CD4-positive, alpha-beta T cell (primary cell): ENCODE data around the gene CMSS1. TPM values are rescaled to one million over a fixed set of nuclear protein-coding genes. Genes with fewer than 3 reads are reported as not detected.

ENCODE experiments used
- ATAC-seq: fragments of 200-7000 bp; cut with Tn5 transposase; one replicate; pipeline ENCODE4 v1.10.0; 2022; ENCODE audit warnings: mild to moderate bottlenecking; ENCODE audit not compliant: poor library complexity
- CTCF ChIA-PET: fragments of 350-600 bp; sonication (Branson Sonifier 250); formaldehyde crosslinking; loops from one replicate; lab custom pipeline; 2021; ENCODE audit warnings: antibody characterized with exemption, inconsistent platforms; lab: Charles Lee
- POLR2A ChIA-PET: fragments of 350-600 bp; sonication (Branson Sonifier 250); formaldehyde crosslinking; loops from one replicate; lab custom pipeline; 2021; ENCODE audit warnings: antibody characterized with exemption, inconsistent platforms; lab: Charles Lee
- DNase-seq, 14 experiments: peaks; one replicate each; pipeline ENCODE4 v3.0.0-alpha.2; 2013 to 2020; ENCODE audit warnings: mixed read lengths in 2 of 14
- H3K27ac ChIP-seq, 2 donors: one replicate each; pipeline versions ENCODE4 v1.5.1 to v1.7.0; 2013; ENCODE audit warnings: low read length in 2 of 2, low read depth in 1 of 2, mild to moderate bottlenecking in 1 of 2
- H3K27me3 ChIP-seq, 2 experiments: 1 replicate in 1 of 2; 2 replicates in 1 of 2; pipeline versions ENCODE4 v1.6.1 to v1.7.0; 2013; ENCODE audit warnings: low read length in 2 of 2, control low read depth in 1 of 2, mild to moderate bottlenecking in 1 of 2, moderate library complexity in 1 of 2; ENCODE audit not compliant: insufficient read depth in 2 of 2, control insufficient read depth in 1 of 2
- H3K36me3 ChIP-seq: one replicate; pipeline ENCODE4 v1.6.1; 2013; ENCODE audit warnings: low read length, control low read depth; ENCODE audit not compliant: insufficient read depth
- H3K4me1 ChIP-seq: one replicate; pipeline ENCODE4 v1.6.1; 2013; ENCODE audit warnings: low read length, control low read depth; ENCODE audit not compliant: insufficient read depth
- H3K4me3 ChIP-seq: one replicate; pipeline ENCODE4 v1.5.1; 2013; ENCODE audit warnings: mild to moderate bottlenecking, low read length, moderate library complexity
- H3K9me3 ChIP-seq, 2 experiments: 1 replicate in 1 of 2; 2 replicates in 1 of 2; pipeline versions ENCODE4 v1.6.1 to v1.7.0; 2013; ENCODE audit warnings: low read length in 2 of 2, mild to moderate bottlenecking in 2 of 2, control low read depth in 1 of 2, moderate library complexity in 1 of 2; ENCODE audit not compliant: control insufficient read depth in 1 of 2, insufficient read depth in 1 of 2
- H3K27ac Mint-ChIP-seq: one replicate; pipeline ENCODE4 v1.8.0; 2020; ENCODE audit warnings: mixed read lengths
- H3K27me3 Mint-ChIP-seq: one replicate; pipeline ENCODE4 v1.8.0; 2021; ENCODE audit warnings: mixed read lengths
- H3K36me3 Mint-ChIP-seq: one replicate; pipeline ENCODE4 v1.8.0; 2021; ENCODE audit warnings: low read depth, mixed read lengths
- H3K4me1 Mint-ChIP-seq: one replicate; pipeline ENCODE4 v1.8.0; 2021; ENCODE audit warnings: low read depth, mixed read lengths
- H3K4me3 Mint-ChIP-seq: one replicate; pipeline ENCODE4 v1.8.0; 2020; ENCODE audit warnings: mild to moderate bottlenecking, mixed read lengths
- H3K9me3 Mint-ChIP-seq: one replicate; pipeline ENCODE4 v1.8.0; 2020; ENCODE audit warnings: mixed read lengths
- intact Hi-C, 2 experiments: fragments of 100-400 bp; cut with DNase I in 1 of 2; cut with micrococcal nuclease in 1 of 2; formaldehyde crosslinking; loops; one replicate each; pipeline versions ENCODE4 v1.15.1 to v1.9.0; 2023 to 2025; cut with DNase I, micrococcal nuclease
- total RNA-seq, 174 experiments: library from RNA in 2 of 174; stranded (reverse) in 2 of 174; gene quantifications; one replicate each; pipeline ENCODE4 v1.2.3 and lab custom pipeline; 2021 to 2026
- TF ChIP-seq, protein P1 (sequence below): fragments of 200-600 bp; IDR thresholded peaks from one replicate; pipeline ENCODE4 v1.8.0; 2022; ENCODE audit warnings: antibody characterized with exemption, mild to moderate bottlenecking

CMSS1 gene
- total RNA-seq, 2 experiments from 2014 or later = 12.2 TPM

DNA sequence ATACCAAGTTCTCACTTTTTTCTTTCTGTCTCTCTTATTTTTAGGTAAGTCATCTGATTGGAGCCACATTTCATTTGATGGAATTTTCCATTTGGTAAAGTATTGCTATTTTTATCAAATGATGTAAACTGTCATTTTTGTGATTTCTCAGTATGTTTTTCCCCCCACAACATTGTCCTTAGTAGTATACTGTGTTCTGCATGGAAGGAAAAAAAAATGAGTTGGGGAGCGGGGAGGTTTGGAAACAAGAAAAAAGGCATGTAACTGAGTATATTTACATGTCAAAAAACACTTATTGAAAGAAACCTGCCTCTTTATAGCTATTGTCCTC, 192.4 kb downstream of the CMSS1 start:
- Mint-ChIP-seq H3K36me3 (peaks cover 25% of the 10 kb centered on the region), H3K4me3 (no peak overlapping the region), H3K27ac (no peak overlapping the region), H3K27me3 (no peaks in the 10 kb centered on the region), H3K4me1 (no peaks in the 10 kb centered on the region), H3K9me3 (peaks cover 2% of the 10 kb centered on the region)
- ChIA-PET POLR2A (no interaction called here), CTCF (no interaction called here)
- Histone ChIP-seq H3K9me3 (no peaks in the 10 kb centered on the region), H3K4me1 (no peaks in the 10 kb centered on the region), H3K27me3 (no peaks in the 10 kb centered on the region), H3K36me3 (no peaks in the 10 kb centered on the region), H3K27ac (no peak overlapping the region), H3K4me3 (no peak overlapping the region)
- ATAC-seq = no peak
- intact Hi-C loops = no loop called here
- no peak for DNase-seq
- TF ChIP-seq, protein P1, sequence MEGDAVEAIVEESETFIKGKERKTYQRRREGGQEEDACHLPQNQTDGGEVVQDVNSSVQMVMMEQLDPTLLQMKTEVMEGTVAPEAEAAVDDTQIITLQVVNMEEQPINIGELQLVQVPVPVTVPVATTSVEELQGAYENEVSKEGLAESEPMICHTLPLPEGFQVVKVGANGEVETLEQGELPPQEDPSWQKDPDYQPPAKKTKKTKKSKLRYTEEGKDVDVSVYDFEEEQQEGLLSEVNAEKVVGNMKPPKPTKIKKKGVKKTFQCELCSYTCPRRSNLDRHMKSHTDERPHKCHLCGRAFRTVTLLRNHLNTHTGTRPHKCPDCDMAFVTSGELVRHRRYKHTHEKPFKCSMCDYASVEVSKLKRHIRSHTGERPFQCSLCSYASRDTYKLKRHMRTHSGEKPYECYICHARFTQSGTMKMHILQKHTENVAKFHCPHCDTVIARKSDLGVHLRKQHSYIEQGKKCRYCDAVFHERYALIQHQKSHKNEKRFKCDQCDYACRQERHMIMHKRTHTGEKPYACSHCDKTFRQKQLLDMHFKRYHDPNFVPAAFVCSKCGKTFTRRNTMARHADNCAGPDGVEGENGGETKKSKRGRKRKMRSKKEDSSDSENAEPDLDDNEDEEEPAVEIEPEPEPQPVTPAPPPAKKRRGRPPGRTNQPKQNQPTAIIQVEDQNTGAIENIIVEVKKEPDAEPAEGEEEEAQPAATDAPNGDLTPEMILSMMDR = no peak

DNA sequence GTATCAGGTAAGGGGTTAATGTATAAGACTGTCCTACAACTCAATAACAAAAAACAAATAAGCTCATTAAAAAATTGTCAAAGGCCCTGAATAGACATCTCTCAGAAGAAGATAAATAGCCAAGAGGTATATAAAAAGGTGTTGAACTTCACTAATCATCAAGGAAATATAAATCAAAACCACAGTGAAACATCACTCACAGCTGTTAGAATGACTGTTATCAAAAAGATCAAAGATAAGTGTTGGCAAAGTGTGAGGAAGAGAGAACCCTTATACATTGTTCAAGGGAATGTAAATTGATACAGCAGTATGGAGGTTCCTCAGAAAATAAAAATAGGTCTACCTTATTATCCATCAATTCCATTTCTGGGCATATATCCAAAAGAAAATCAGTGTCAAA, 201.1 kb downstream of the CMSS1 start:
- H3K9me3 ChIP-seq = no peaks in the 10 kb centered on the region
- TF ChIP-seq, protein P1 = no peak
- POLR2A ChIA-PET = no interaction called here
- H3K4me1 Mint-ChIP-seq = no peaks in the 10 kb centered on the region
- CTCF ChIA-PET = no interaction called here
- no peak overlapping the region for H3K27ac Mint-ChIP-seq
- no peaks in the 10 kb centered on the region for H3K36me3 ChIP-seq
- intact Hi-C loops = no loop called here
- H3K27ac ChIP-seq = no peak overlapping the region
- no peak overlapping the region for H3K4me3 ChIP-seq
- H3K27me3 ChIP-seq = no peaks in the 10 kb centered on the region
- no peaks in the 10 kb centered on the region for H3K27me3 Mint-ChIP-seq
- H3K4me1 ChIP-seq = no peaks in the 10 kb centered on the region
- DNase-seq (no peak), ATAC-seq (no peak)
- peaks cover 3% of the 10 kb centered on the region for H3K9me3 Mint-ChIP-seq
- H3K36me3 Mint-ChIP-seq = peaks cover 17% of the 10 kb centered on the region
- H3K4me3 Mint-ChIP-seq = no peak overlapping the region

DNA sequence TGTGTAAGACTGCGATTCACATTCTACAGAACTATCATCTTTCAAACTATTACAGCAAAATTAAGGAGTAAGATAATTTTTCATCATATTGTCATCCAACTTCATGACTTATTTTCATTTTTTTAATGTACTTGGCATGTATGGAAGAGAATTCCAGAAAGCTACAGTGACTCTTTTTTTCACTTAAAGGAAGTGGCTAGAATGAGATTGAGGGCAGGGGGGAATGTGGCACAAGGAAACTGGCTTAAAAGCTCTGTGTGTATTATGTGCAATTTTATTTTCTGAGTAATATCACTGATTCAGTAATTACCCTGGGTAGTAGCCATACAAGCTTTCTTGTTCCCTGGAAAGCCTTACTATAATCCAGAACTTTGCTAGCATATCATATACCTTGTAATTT, 202.1 kb downstream of the CMSS1 start:
- Histone ChIP-seq H3K27me3 (no peaks in the 10 kb centered on the region), H3K9me3 (no peaks in the 10 kb centered on the region), H3K4me1 (no peaks in the 10 kb centered on the region), H3K36me3 (no peaks in the 10 kb centered on the region), H3K4me3 (no peak overlapping the region), H3K27ac (no peak overlapping the region)
- DNase-seq = no peak
- no peak overlapping the region for H3K4me3 Mint-ChIP-seq
- peaks cover 3% of the 10 kb centered on the region for H3K9me3 Mint-ChIP-seq
- CTCF ChIA-PET = no interaction called here
- no peak for ATAC-seq
- POLR2A ChIA-PET = no interaction called here
- H3K27ac Mint-ChIP-seq = no peak overlapping the region
- no peaks in the 10 kb centered on the region for H3K4me1 Mint-ChIP-seq
- H3K36me3 Mint-ChIP-seq = peaks cover 15% of the 10 kb centered on the region
- intact Hi-C loops = no loop called here
- TF ChIP-seq, protein P1 = no peak
- no peaks in the 10 kb centered on the region for H3K27me3 Mint-ChIP-seq
